H9 (cell line): Measurements from ENCODE around the gene SGIP1. TPM values are rescaled to one million over a fixed set of nuclear protein-coding genes. Genes with fewer than 3 reads are reported as not detected.

Experiments used
- DNase-seq: peaks from one replicate; pipeline ENCODE4 v3.0.0-alpha.2; 2017
- H2AFZ ChIP-seq: one replicate; pipeline ENCODE4 v1.6.1; 2013; ENCODE audit warnings: mild to moderate bottlenecking, low read length, control low read depth, moderate library complexity
- H2AK5ac ChIP-seq: 2 replicates; pipeline ENCODE4 v1.6.1; 2013; ENCODE audit warnings: low read length, control low read depth, mixed read lengths; ENCODE audit not compliant: insufficient read length
- H2BK120ac ChIP-seq: one replicate; pipeline ENCODE4 v1.6.1; 2013; ENCODE audit warnings: low read depth, mild to moderate bottlenecking, low read length, control low read depth, inconsistent platforms; ENCODE audit not compliant: poor library complexity, severe bottlenecking
- H2BK12ac ChIP-seq: 2 replicates; pipeline ENCODE4 v1.6.1; 2013; ENCODE audit warnings: low read length, control low read depth, mixed read lengths, low read depth; ENCODE audit not compliant: insufficient read length
- H2BK15ac ChIP-seq: 2 replicates; pipeline ENCODE4 v1.6.1; 2013; ENCODE audit warnings: low read depth, low read length, control low read depth
- H2BK20ac ChIP-seq: one replicate; pipeline ENCODE4 v1.6.1; 2013; ENCODE audit warnings: low read depth, mild to moderate bottlenecking, low read length, control low read depth, inconsistent platforms; ENCODE audit not compliant: poor library complexity, severe bottlenecking
- H2BK5ac ChIP-seq: 2 replicates; pipeline ENCODE4 v1.6.1; 2013; ENCODE audit warnings: low read length, control low read depth, mixed read lengths; ENCODE audit not compliant: insufficient read length
- H3K14ac ChIP-seq: 2 replicates; pipeline ENCODE4 v1.6.1; 2013; ENCODE audit warnings: low read length, control low read depth; ENCODE audit not compliant: insufficient read depth
- H3K18ac ChIP-seq: 2 replicates; pipeline ENCODE4 v1.6.1; 2013; ENCODE audit warnings: low read depth, mild to moderate bottlenecking, mixed read lengths, low read length, control low read depth; ENCODE audit not compliant: insufficient read length
- H3K23ac ChIP-seq: 2 replicates; pipeline ENCODE4 v1.6.1; 2013; ENCODE audit warnings: low read length, control low read depth, mixed read lengths, low read depth; ENCODE audit not compliant: insufficient read length
- H3K23me2 ChIP-seq: 2 replicates; pipeline ENCODE4 v1.6.1; 2013; ENCODE audit warnings: low read depth, mild to moderate bottlenecking, mixed read lengths, low read length, control low read depth; ENCODE audit not compliant: insufficient read length, poor library complexity, severe bottlenecking
- H3K27ac ChIP-seq: 2 replicates; pipeline ENCODE4 v1.5.1; 2013; ENCODE audit warnings: low read length, control low read depth, mixed read lengths, low read depth; ENCODE audit not compliant: insufficient read length
- H3K27me3 ChIP-seq: 2 replicates; pipeline ENCODE4 v1.6.1; 2013; ENCODE audit warnings: low read length, control low read depth, inconsistent platforms; ENCODE audit not compliant: insufficient read depth
- H3K4ac ChIP-seq: 2 replicates; pipeline ENCODE4 v1.6.1; 2013; ENCODE audit warnings: low read depth, mild to moderate bottlenecking, control low read depth, inconsistent platforms, low read length, moderate library complexity
- H3K4me1 ChIP-seq: 2 replicates; pipeline ENCODE4 v1.6.1; 2013; ENCODE audit warnings: low read length, control low read depth, inconsistent platforms; ENCODE audit not compliant: insufficient read depth
- H3K4me2 ChIP-seq: 2 replicates; pipeline ENCODE4 v1.6.1; 2013; ENCODE audit warnings: low read length, control low read depth, mixed read lengths; ENCODE audit not compliant: insufficient read length, insufficient read depth
- H3K56ac ChIP-seq: 2 replicates; pipeline ENCODE4 v1.6.1; 2013; ENCODE audit warnings: low read depth, mild to moderate bottlenecking, mixed read lengths, low read length, control low read depth; ENCODE audit not compliant: insufficient read length
- H3K79me1 ChIP-seq: 2 replicates; pipeline ENCODE4 v1.6.1; 2013; ENCODE audit warnings: low read depth, mild to moderate bottlenecking, moderate library complexity, low read length, control low read depth, inconsistent platforms; ENCODE audit not compliant: insufficient read depth, poor library complexity, severe bottlenecking
- H3K79me2 ChIP-seq: 2 replicates; pipeline ENCODE4 v1.6.1; 2013; ENCODE audit warnings: low read length, control low read depth, inconsistent platforms; ENCODE audit not compliant: insufficient read depth
- H3K9ac ChIP-seq: 2 replicates; pipeline ENCODE4 v1.6.1; 2013; ENCODE audit warnings: low read length, control low read depth, mixed read lengths; ENCODE audit not compliant: insufficient read length; ENCODE audit errors: extremely low read depth
- H3K9me3 ChIP-seq: one replicate; pipeline ENCODE4 v1.6.1; 2013; ENCODE audit warnings: low read depth, low read length, inconsistent platforms; ENCODE audit not compliant: control insufficient read depth
- H3T11ph ChIP-seq: one replicate; pipeline ENCODE4 v1.6.1; 2013; ENCODE audit warnings: mild to moderate bottlenecking, low read length, control low read depth, inconsistent platforms
- H4K20me1 ChIP-seq: one replicate; pipeline ENCODE4 v1.6.1; 2013; ENCODE audit not compliant: control insufficient read depth, insufficient read length, insufficient read depth
- H4K5ac ChIP-seq: 2 replicates; pipeline ENCODE4 v1.6.1; 2013; ENCODE audit warnings: low read depth, mild to moderate bottlenecking, mixed read lengths, low read length, control low read depth; ENCODE audit not compliant: insufficient read length
- H4K8ac ChIP-seq: replicated peaks from 2 replicates; pipeline ENCODE4 v1.6.1; 2013; ENCODE audit warnings: low read length, control low read depth, mixed read lengths, low read depth; ENCODE audit not compliant: insufficient read length
- H4K91ac ChIP-seq: 2 replicates; pipeline ENCODE4 v1.6.1; 2013; ENCODE audit warnings: low read depth, mild to moderate bottlenecking, moderate library complexity, mixed read lengths, low read length, control low read depth; ENCODE audit not compliant: insufficient read length
- H3K27ac Mint-ChIP-seq, 3 experiments: 2 replicates in 2 of 3; 3 replicates in 1 of 3; pipeline ENCODE4 v1.8.0; 2020 to 2021; ENCODE audit warnings: mixed read lengths in 3 of 3, mild to moderate bottlenecking in 1 of 3, moderate library complexity in 1 of 3
- H3K27me3 Mint-ChIP-seq: 2 replicates; pipeline ENCODE4 v1.8.0; 2021; ENCODE audit warnings: low read depth, mild to moderate bottlenecking, moderate library complexity, mixed read lengths
- H3K36me3 Mint-ChIP-seq, 3 experiments: 2 replicates in 2 of 3; 3 replicates in 1 of 3; pipeline ENCODE4 v1.8.0; 2020 to 2021; ENCODE audit warnings: low read depth in 3 of 3, mixed read lengths in 3 of 3; ENCODE audit not compliant: insufficient read depth in 1 of 3
- H3K4me1 Mint-ChIP-seq, 2 experiments: 2 replicates each; pipeline ENCODE4 v1.8.0; 2020; ENCODE audit warnings: mixed read lengths in 2 of 2
- H3K4me3 Mint-ChIP-seq, 2 experiments: 2 replicates in 1 of 2; 3 replicates in 1 of 2; pipeline ENCODE4 v1.8.0; 2020 to 2021; ENCODE audit warnings: mild to moderate bottlenecking in 2 of 2, mixed read lengths in 2 of 2, moderate library complexity in 1 of 2
- H3K9me3 Mint-ChIP-seq, 2 experiments: 2 replicates in 1 of 2; 3 replicates in 1 of 2; pipeline ENCODE4 v1.8.0; 2020; ENCODE audit warnings: mild to moderate bottlenecking in 2 of 2, mixed read lengths in 2 of 2, moderate library complexity in 1 of 2
- WGBS: extraction: QIAGEN DNeasy Blood & Tissue Kit; methylation state at CpG from one replicate; pipeline ENCODE4 v1.1.7; 2013; ENCODE audit warnings: missing lambda C conversion rate, low lambda C conversion rate, mixed read lengths; ENCODE audit not compliant: insufficient read length; ENCODE audit errors: extremely low coverage; 5-methylcytosine and 5-hydroxymethylcytosine counted together
- total RNA-seq: library from RNA; stranded (reverse); gene quantifications from 2 replicates; pipeline ENCODE4 v1.2.1, GENCODE V29; 2021
- TF ChIP-seq, protein P1 (sequence below): fragments of 200-600 bp; sonication (generic); conservative IDR thresholded peaks from 3 replicates; pipeline ENCODE4 v1.8.0; 2021; ENCODE audit warnings: antibody characterized with exemption, mild to moderate bottlenecking

Gene SGIP1
- total RNA-seq, 1 experiment from 2014 or later, result 1.5 TPM

DNA sequence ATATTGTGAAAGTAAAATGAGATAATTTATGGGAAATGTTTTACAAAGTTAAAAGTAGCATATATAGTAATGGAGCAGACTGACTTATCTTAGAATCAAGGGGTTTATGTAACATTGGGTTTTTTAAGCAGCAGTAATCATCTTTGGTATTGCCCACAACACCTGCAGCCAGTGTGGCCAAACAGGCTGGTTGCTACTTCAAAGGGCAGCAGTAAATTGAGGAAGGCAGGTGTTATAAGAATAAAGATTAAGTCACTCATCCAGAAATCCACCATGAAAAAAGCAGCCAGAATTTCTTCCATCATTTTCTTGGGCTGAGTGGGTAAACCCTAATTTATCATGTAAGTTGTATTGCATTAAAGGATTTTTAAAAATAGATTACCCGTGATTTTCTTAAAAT is 235.0 kb downstream of the SGIP1 start:
- no peak overlapping the region for H3K9ac ChIP-seq
- H4K20me1 ChIP-seq, result no peaks in the 10 kb centered on the region
- no peak for DNase-seq
- no peak overlapping the region for H2AK5ac ChIP-seq
- H3K79me1 ChIP-seq, result no peaks in the 10 kb centered on the region
- Mint-ChIP-seq H3K27me3 (no peaks in the 10 kb centered on the region), H3K27ac (no peak overlapping the region; a peak in 1 of 7 replicates), H3K4me3 (no peak overlapping the region), H3K36me3 (no peaks in the 10 kb centered on the region), H3K9me3 (no peaks in the 10 kb centered on the region), H3K4me1 (peaks cover 5 to 11% of the 10 kb centered on the region in 2 experiments)
- H4K91ac ChIP-seq, result no peak overlapping the region
- H3K4me2 ChIP-seq, result no peak overlapping the region
- no peaks in the 10 kb centered on the region for H3K79me2 ChIP-seq
- no peaks in the 10 kb centered on the region for H3K23me2 ChIP-seq
- H3K4me1 ChIP-seq, result no peaks in the 10 kb centered on the region
- H2BK12ac ChIP-seq, result no peak overlapping the region
- H3K27me3 ChIP-seq, result no peaks in the 10 kb centered on the region
- no peak overlapping the region for H4K5ac ChIP-seq
- no peak overlapping the region for H2AFZ ChIP-seq
- no peak overlapping the region for H2BK20ac ChIP-seq
- no peak overlapping the region for H2BK120ac ChIP-seq
- no peak overlapping the region for H3K56ac ChIP-seq
- H3T11ph ChIP-seq, result no peak overlapping the region
- no peaks in the 10 kb centered on the region for H3K9me3 ChIP-seq
- TF ChIP-seq, protein P1, sequence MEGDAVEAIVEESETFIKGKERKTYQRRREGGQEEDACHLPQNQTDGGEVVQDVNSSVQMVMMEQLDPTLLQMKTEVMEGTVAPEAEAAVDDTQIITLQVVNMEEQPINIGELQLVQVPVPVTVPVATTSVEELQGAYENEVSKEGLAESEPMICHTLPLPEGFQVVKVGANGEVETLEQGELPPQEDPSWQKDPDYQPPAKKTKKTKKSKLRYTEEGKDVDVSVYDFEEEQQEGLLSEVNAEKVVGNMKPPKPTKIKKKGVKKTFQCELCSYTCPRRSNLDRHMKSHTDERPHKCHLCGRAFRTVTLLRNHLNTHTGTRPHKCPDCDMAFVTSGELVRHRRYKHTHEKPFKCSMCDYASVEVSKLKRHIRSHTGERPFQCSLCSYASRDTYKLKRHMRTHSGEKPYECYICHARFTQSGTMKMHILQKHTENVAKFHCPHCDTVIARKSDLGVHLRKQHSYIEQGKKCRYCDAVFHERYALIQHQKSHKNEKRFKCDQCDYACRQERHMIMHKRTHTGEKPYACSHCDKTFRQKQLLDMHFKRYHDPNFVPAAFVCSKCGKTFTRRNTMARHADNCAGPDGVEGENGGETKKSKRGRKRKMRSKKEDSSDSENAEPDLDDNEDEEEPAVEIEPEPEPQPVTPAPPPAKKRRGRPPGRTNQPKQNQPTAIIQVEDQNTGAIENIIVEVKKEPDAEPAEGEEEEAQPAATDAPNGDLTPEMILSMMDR, result no peak
- no peak overlapping the region for H3K4ac ChIP-seq
- H3K18ac ChIP-seq, result no peak overlapping the region
- no peak overlapping the region for H3K14ac ChIP-seq
- H3K27ac ChIP-seq, result no peak overlapping the region
- H2BK5ac ChIP-seq, result no peak overlapping the region
- no peak overlapping the region for H3K23ac ChIP-seq
- no peak overlapping the region for H4K8ac ChIP-seq
- no CpG with 5 or more reads among the region's 1 CpG for WGBS
- H2BK15ac ChIP-seq, result no peak overlapping the region
